Prostate gland (tissue), 2 donors: ENCODE data around the gene GLP2R. TPM values are rescaled to one million over a fixed set of nuclear protein-coding genes. Genes with fewer than 3 reads are reported as not detected.

Experiments
- total RNA-seq, 2 donors: library from RNA; depleted of rRNA; stranded (reverse); fragments of >200 nt; gene quantifications; one replicate each; pipeline ENCODE4 v1.1.0, GENCODE V29; 2016

The GLP2R gene
- total RNA-seq, 2 donors from 2014 or later = 0.34 to 1.5 TPM

Other genes with a start within 250 kb of the GLP2R start
- 1 to 10 TPM in 1 of 2 donors, not detected in 1; 1.7 TPM for gene CFAP52, start 249.3 kb upstream of the GLP2R start, total RNA-seq
- 10 to 100 TPM; 28.2 to 33.2 TPM for gene USP43, start 180.4 kb upstream of the GLP2R start, total RNA-seq
- gene DHRS7C, start 34.3 kb upstream of the GLP2R start, total RNA-seq = not detected
- not detected for gene GSG1L2, start 3.8 kb upstream of the GLP2R start, total RNA-seq
- gene RCVRN, start 79.3 kb downstream of the GLP2R start, total RNA-seq = under 1 TPM in 1 of 2 donors, not detected in 1; 0.23 TPM